H1 (cell line): ENCODE results near the gene DNAJB1. TPM values are rescaled to one million over a fixed set of nuclear protein-coding genes. Genes with fewer than 3 reads are reported as not detected.

ENCODE experiments used
- CTCF ChIA-PET: fragments of 300-600 bp; sonication (Branson Sonifier 250); formaldehyde crosslinking; loops from one replicate; lab custom pipeline; 2021; ENCODE audit not compliant: partially characterized antibody; lab: Charles Lee
- POLR2A ChIA-PET: fragments of 300-600 bp; sonication (Branson Sonifier 250); formaldehyde crosslinking; loops from one replicate; lab custom pipeline; 2021; ENCODE audit warnings: inconsistent platforms; ENCODE audit not compliant: partially characterized antibody; lab: Charles Lee
- DNase-seq, 2 experiments: peaks; one replicate each; pipeline versions ENCODE4 v3.0.0 to v3.0.0-alpha.2; 2010 to 2022; ENCODE audit warnings: low spot score in 2 of 2, low read depth in 1 of 2, mixed read lengths in 1 of 2
- FAIRE-seq: peaks from 2 replicates; lab custom pipeline; 2011; peaks lifted over from hg19 to GRCh38; lab: Jason Lieb, UNC
- H2AFZ ChIP-seq: 2 replicates; pipeline ENCODE4 v1.8.1; 2012; ENCODE audit warnings: low read length, inconsistent platforms
- H2AK5ac ChIP-seq: 2 replicates; pipeline ENCODE4 v1.6.1; 2013; ENCODE audit warnings: low read depth, low read length
- H2BK120ac ChIP-seq: replicated peaks from 2 replicates; pipeline ENCODE3; 2013; ENCODE audit warnings: low read depth, low read length, inconsistent platforms
- H2BK12ac ChIP-seq: 2 replicates; pipeline ENCODE4 v1.6.1; 2013; ENCODE audit warnings: low read depth, low read length
- H2BK15ac ChIP-seq: 2 replicates; pipeline ENCODE4 v1.6.1; 2013; ENCODE audit warnings: low read length
- H2BK20ac ChIP-seq: 2 replicates; pipeline ENCODE4 v1.6.1; 2013; ENCODE audit warnings: low read length
- H2BK5ac ChIP-seq: 2 replicates; pipeline ENCODE4 v1.6.1; 2013; ENCODE audit warnings: low read depth, low read length
- H3K14ac ChIP-seq: 2 replicates; pipeline ENCODE4 v1.6.1; 2013; ENCODE audit warnings: inconsistent platforms; ENCODE audit not compliant: insufficient read length
- H3K18ac ChIP-seq: 2 replicates; pipeline ENCODE4 v1.6.1; 2013; ENCODE audit warnings: low read length; ENCODE audit errors: extremely low read depth
- H3K23ac ChIP-seq: 2 replicates; pipeline ENCODE4 v1.6.1; 2013; ENCODE audit warnings: inconsistent platforms; ENCODE audit not compliant: insufficient read length
- H3K23me2 ChIP-seq: 2 replicates; pipeline ENCODE4 v1.6.1; 2013; ENCODE audit warnings: low read depth, low read length
- H3K27ac ChIP-seq: 2 replicates; pipeline ENCODE4 v1.6.1; 2011; ENCODE audit warnings: low read depth, low read length, inconsistent platforms
- H3K27me3 ChIP-seq, 4 experiments: replicated peaks in 1 of 4; 1 replicate in 1 of 4; 2 replicates in 3 of 4; pipeline versions ENCODE4 v1.6.1 to v1.8.1; 2011 to 2013; ENCODE audit warnings: low read length in 3 of 4, mild to moderate bottlenecking in 3 of 4, inconsistent platforms in 2 of 4, mixed read lengths in 2 of 4, moderate library complexity in 1 of 4; ENCODE audit not compliant: control insufficient read depth in 3 of 4, insufficient read depth in 3 of 4; ENCODE audit errors: extremely low read depth in 1 of 4
- H3K36me3 ChIP-seq, 4 experiments: 2 replicates each; pipeline versions ENCODE4 v1.6.1 to v1.8.1; 2011 to 2013; ENCODE audit warnings: mild to moderate bottlenecking in 4 of 4, low read length in 3 of 4, moderate library complexity in 2 of 4, control low read depth in 1 of 4, inconsistent platforms in 1 of 4; ENCODE audit not compliant: insufficient read depth in 4 of 4, control insufficient read depth in 2 of 4
- H3K4ac ChIP-seq: replicated peaks from 2 replicates; pipeline ENCODE3; 2013; ENCODE audit warnings: low read length, low read depth, mixed read lengths, inconsistent platforms; ENCODE audit not compliant: insufficient read length
- H3K4me1 ChIP-seq, 4 experiments: replicated peaks in 1 of 4; 1 replicate in 1 of 4; 2 replicates in 3 of 4; pipeline versions ENCODE4 v1.6.1 to v1.8.1; 2011 to 2013; ENCODE audit warnings: low read length in 3 of 4, inconsistent platforms in 2 of 4, mixed read lengths in 1 of 4; ENCODE audit not compliant: insufficient read depth in 4 of 4, control insufficient read depth in 3 of 4
- H3K4me2 ChIP-seq, 2 experiments: 2 replicates each; pipeline versions ENCODE4 v1.6.1 to v1.8.1; 2011 to 2013; ENCODE audit warnings: low read depth in 2 of 2, low read length in 2 of 2, control low read depth in 1 of 2, inconsistent platforms in 1 of 2, mild to moderate bottlenecking in 1 of 2; ENCODE audit not compliant: insufficient read depth in 1 of 2
- H3K4me3 ChIP-seq, 4 experiments: fragments of 200-600, 300-600 bp in 1 of 4; sonication (generic), shearing (Covaris generic), sonication (Bioruptor Twin) in 1 of 4; 2 replicates each; pipeline versions ENCODE4 v1.5.1 to v1.8.1; 2011 to 2016; ENCODE audit warnings: low read length in 4 of 4, low read depth in 3 of 4, control low read depth in 2 of 4, inconsistent platforms in 2 of 4, mild to moderate bottlenecking in 2 of 4, mixed read lengths in 1 of 4, moderate library complexity in 1 of 4; ENCODE audit not compliant: insufficient read depth in 2 of 4; ENCODE audit errors: extremely low read depth in 1 of 4
- H3K56ac ChIP-seq: replicated peaks from 2 replicates; pipeline ENCODE3; 2013; ENCODE audit warnings: low read depth, mild to moderate bottlenecking, mixed read lengths, low read length, inconsistent platforms; ENCODE audit not compliant: insufficient read length
- H3K79me1 ChIP-seq: 2 replicates; pipeline ENCODE4 v1.6.1; 2013; ENCODE audit warnings: low read depth, low read length, control low read depth
- H3K79me2 ChIP-seq, 2 experiments: 2 replicates each; pipeline versions ENCODE4 v1.6.1 to v1.8.1; 2012 to 2013; ENCODE audit warnings: low read length in 2 of 2, mild to moderate bottlenecking in 2 of 2, inconsistent platforms in 1 of 2; ENCODE audit not compliant: insufficient read depth in 2 of 2, control insufficient read depth in 1 of 2
- H3K9ac ChIP-seq, 4 experiments: replicated peaks in 1 of 4; 1 replicate in 1 of 4; 2 replicates in 3 of 4; pipeline versions ENCODE4 v1.6.1 to v1.8.1; 2011 to 2013; ENCODE audit warnings: low read depth in 3 of 4, low read length in 3 of 4, control low read depth in 2 of 4, mild to moderate bottlenecking in 2 of 4, moderate library complexity in 2 of 4, inconsistent platforms in 1 of 4; ENCODE audit errors: extremely low read depth in 1 of 4
- H3K9me3 ChIP-seq, 2 experiments: 2 replicates each; pipeline versions ENCODE4 v1.6.1 to v1.8.1; 2012 to 2013; ENCODE audit warnings: mild to moderate bottlenecking in 2 of 2, moderate library complexity in 2 of 2, control low read depth in 1 of 2, inconsistent platforms in 1 of 2, low read depth in 1 of 2, low read length in 1 of 2, mixed read lengths in 1 of 2; ENCODE audit not compliant: insufficient read depth in 2 of 2
- H4K20me1 ChIP-seq, 2 experiments: replicated peaks in 1 of 2; 2 replicates each; pipeline versions ENCODE3 to v1.8.1; 2011 to 2013; ENCODE audit warnings: inconsistent platforms in 2 of 2, low read length in 2 of 2, mild to moderate bottlenecking in 1 of 2; ENCODE audit not compliant: insufficient read depth in 2 of 2, control insufficient read depth in 1 of 2
- H4K5ac ChIP-seq: 2 replicates; pipeline ENCODE4 v1.6.1; 2013; ENCODE audit warnings: low read length, low read depth, mixed read lengths, inconsistent platforms; ENCODE audit not compliant: insufficient read length
- H4K8ac ChIP-seq: 2 replicates; pipeline ENCODE4 v1.8.0; 2013; ENCODE audit warnings: mild to moderate bottlenecking, moderate library complexity, low read length, inconsistent platforms; ENCODE audit not compliant: insufficient read depth; ENCODE audit errors: extremely low read depth
- H4K91ac ChIP-seq: replicated peaks from 2 replicates; pipeline ENCODE3; 2013; ENCODE audit warnings: low read length, mixed read lengths, inconsistent platforms; ENCODE audit not compliant: insufficient read length
- CBX8 ChIP-seq: fragments of 300-800, 300-1000 bp; sonication (generic); IDR thresholded peaks from 2 replicates; pipeline ENCODE4 v1.7.1; 2016; ENCODE audit warnings: low read depth, low read length, borderline replicate concordance
- GTF2F1 ChIP-seq: IDR thresholded peaks from 2 replicates; pipeline ENCODE4 v1.6.1; 2012; ENCODE audit warnings: low read depth, low read length, improper control_type of control experiment, borderline replicate concordance
- KDM1A ChIP-seq: fragments of 200-600, 300-600 bp; sonication (generic); IDR thresholded peaks from 2 replicates; pipeline ENCODE4 v1.7.1; 2016; ENCODE audit warnings: mild to moderate bottlenecking, low read length, borderline replicate concordance
- KDM4A ChIP-seq: IDR thresholded peaks from one replicate; pipeline ENCODE4 v1.7.1; 2012; ENCODE audit warnings: low read depth, mild to moderate bottlenecking, moderate library complexity, low read length, inconsistent platforms; ENCODE audit not compliant: severe bottlenecking
- POLR2AphosphoS5 ChIP-seq: IDR thresholded peaks from 2 replicates; pipeline ENCODE4 v1.6.1; 2011; ENCODE audit warnings: low read depth, low read length
- TAF1 ChIP-seq: IDR thresholded peaks from 2 replicates; pipeline ENCODE4 v1.6.1; 2011; ENCODE audit warnings: mild to moderate bottlenecking, low read depth, low read length
- TAF7 ChIP-seq: optimal IDR thresholded peaks from 2 replicates; pipeline ENCODE3; 2011; ENCODE audit warnings: low read depth, mild to moderate bottlenecking, inconsistent platforms, low read length, moderate library complexity, borderline replicate concordance
- ZNF274 ChIP-seq: IDR thresholded peaks from 2 replicates; pipeline ENCODE4 v1.7.0; 2012; ENCODE audit warnings: low read length, borderline replicate concordance; ENCODE audit errors: extremely low read depth
- WGBS, 2 experiments: shearing (Covaris generic) in 1 of 2; methylation state at CpG; one replicate each; pipeline versions ENCODE4 v1.1.6 to v1.1.7; 2013 to 2015; ENCODE audit warnings: low lambda C conversion rate in 2 of 2, mixed read lengths in 2 of 2, inconsistent platforms in 1 of 2, low coverage in 1 of 2, missing lambda C conversion rate in 1 of 2; ENCODE audit not compliant: insufficient replicate concordance in 2 of 2, insufficient coverage in 1 of 2, insufficient read length in 1 of 2; ENCODE audit errors: extremely low coverage in 1 of 2, missing lambda C conversion rate in 1 of 2; 5-methylcytosine and 5-hydroxymethylcytosine counted together
- polyA plus RNA-seq, 7 experiments: library from polyadenylated mRNA; depleted of rRNA in 3 of 7; stranded (reverse) in 5 of 7; unstranded in 2 of 7; fragments of >200 nt in 5 of 7; fragments of 200-250 nt in 2 of 7; gene quantifications; 1 replicate in 5 of 7; 2 replicates in 1 of 7; 4 replicates in 1 of 7; pipeline versions ENCODE4 v1.2.1 to v1.2.3, GENCODE V29; 2011 to 2013; ENCODE audit warnings: missing spikeins in 2 of 7, mixed read lengths in 2 of 7
- total RNA-seq: library from RNA; stranded (reverse); fragmentation: NEBNext Ultra II Directional; extraction: Animal tissue kit (Norgen Biotek cat#: 25700); gene quantifications from 2 replicates; pipeline ENCODE4 v1.2.1, GENCODE V29; 2021
- TF ChIP-seq, protein P1 (sequence below), 3 experiments: IDR thresholded peaks; 1 replicate in 2 of 3; 2 replicates in 1 of 3; pipeline versions ENCODE4 v1.5.1 to v1.6.1; 2011; ENCODE audit warnings: low read length in 3 of 3, mild to moderate bottlenecking in 3 of 3, inconsistent platforms in 2 of 3, low read depth in 1 of 3, moderate library complexity in 1 of 3; ENCODE audit not compliant: insufficient read depth in 1 of 3; ENCODE audit errors: control extremely low read depth in 1 of 3

DNAJB1 gene
- total and polyA plus RNA-seq, 2 of the 8 experiments (the other 6 are each of a cell fraction or from before 2014, with no cell fraction given), result 62.9 to 64.3 TPM

DNA sequence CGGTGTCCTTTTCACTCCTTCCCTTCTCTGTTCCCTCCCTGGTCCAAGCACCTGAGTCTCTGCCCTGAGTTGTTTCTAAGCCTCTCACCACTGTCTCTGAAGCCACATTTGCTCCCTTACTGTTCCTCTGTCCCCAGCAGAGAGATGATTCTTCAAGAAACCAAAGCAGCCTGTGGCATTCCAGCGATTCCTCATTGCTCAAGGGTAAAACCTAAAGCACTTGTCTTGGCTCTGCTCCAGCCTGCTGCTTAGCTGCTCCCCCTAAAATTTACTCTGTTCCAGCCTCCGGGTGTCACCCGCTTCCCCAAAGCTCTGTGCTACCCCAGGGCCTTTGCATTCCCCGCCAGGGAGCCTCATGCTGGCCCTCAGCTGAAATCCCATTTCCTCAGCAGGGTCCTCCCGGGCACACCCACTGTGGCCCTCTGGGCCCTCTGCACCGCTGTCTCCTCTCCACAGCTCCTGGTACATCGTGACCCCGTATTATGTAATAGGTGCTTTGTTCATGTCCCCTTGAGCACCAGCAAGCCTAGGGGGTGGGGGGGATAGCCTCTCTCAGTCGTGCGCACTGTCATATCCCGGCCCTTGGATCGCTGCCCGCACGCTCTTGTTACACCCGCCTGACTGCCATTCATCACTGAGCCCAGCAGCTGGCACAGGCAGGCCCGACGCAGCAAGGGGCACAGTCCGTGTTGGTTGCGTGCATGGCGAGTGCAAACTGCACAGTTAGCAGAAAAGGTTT lies 26.9 kb upstream of the DNAJB1 start:
- H2AK5ac ChIP-seq, result peak overlapping the region; percentile 75; the same call in 1 of the 2 replicates
- H3K4me1 ChIP-seq, result peaks cover 0 to 3% (median 1%) of the 10 kb centered on the region in 4 experiments; a peak in 3 of 7 replicates
- no peak for TF ChIP-seq TAF1
- no peak for TF ChIP-seq CBX8
- TF ChIP-seq, protein P1, sequence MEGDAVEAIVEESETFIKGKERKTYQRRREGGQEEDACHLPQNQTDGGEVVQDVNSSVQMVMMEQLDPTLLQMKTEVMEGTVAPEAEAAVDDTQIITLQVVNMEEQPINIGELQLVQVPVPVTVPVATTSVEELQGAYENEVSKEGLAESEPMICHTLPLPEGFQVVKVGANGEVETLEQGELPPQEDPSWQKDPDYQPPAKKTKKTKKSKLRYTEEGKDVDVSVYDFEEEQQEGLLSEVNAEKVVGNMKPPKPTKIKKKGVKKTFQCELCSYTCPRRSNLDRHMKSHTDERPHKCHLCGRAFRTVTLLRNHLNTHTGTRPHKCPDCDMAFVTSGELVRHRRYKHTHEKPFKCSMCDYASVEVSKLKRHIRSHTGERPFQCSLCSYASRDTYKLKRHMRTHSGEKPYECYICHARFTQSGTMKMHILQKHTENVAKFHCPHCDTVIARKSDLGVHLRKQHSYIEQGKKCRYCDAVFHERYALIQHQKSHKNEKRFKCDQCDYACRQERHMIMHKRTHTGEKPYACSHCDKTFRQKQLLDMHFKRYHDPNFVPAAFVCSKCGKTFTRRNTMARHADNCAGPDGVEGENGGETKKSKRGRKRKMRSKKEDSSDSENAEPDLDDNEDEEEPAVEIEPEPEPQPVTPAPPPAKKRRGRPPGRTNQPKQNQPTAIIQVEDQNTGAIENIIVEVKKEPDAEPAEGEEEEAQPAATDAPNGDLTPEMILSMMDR (IDR thresholded peaks at IDR 0.05; ENCODE audit: control extremely low read depth in 1 of 3, insufficient read depth in 1 of 3, low read depth in 1 of 3, low read length in 3 of 3), result no peak
- no peak for TF ChIP-seq KDM4A
- no peak for TF ChIP-seq TAF7
- TF ChIP-seq GTF2F1, result no peak
- TF ChIP-seq POLR2AphosphoS5, result no peak
- no peak for TF ChIP-seq ZNF274
- peak; percentile 26; the same call in 1 of the 2 replicates for TF ChIP-seq KDM1A
- TF ChIP-seq, all 59 proteins: peak for 1
- H4K20me1 ChIP-seq, result peaks cover 5 to 14% of the 10 kb centered on the region in 2 experiments
- no peak overlapping the region for H4K91ac ChIP-seq
- peaks cover 0 to 26% of the 10 kb centered on the region in 2 experiments; a peak in 1 of 4 replicates for H3K79me2 ChIP-seq
- ChIA-PET POLR2A (interaction anchor here (1.5 to 1.6 kb wide), 2 partner anchors 10 to 28 kb away, joined by 3 to 5 read pairs; no protein-coding TSS in a partner anchor), CTCF (interaction anchor here (0.6 to 1.7 kb wide), 5 partner anchors 9 to 96 kb away, joined by 3 to 6 read pairs (median 3); no protein-coding TSS in a partner anchor)
- no peak overlapping the region for H3K9ac ChIP-seq
- H4K8ac ChIP-seq, result no peak overlapping the region
- H3K27ac ChIP-seq, result no peak overlapping the region
- no peak overlapping the region for H3K4me2 ChIP-seq
- H3K4me3 ChIP-seq, result no peak overlapping the region
- no peaks in the 10 kb centered on the region; a peak in 1 of 7 replicates for H3K27me3 ChIP-seq
- no peak overlapping the region for H3K4ac ChIP-seq
- H2BK5ac ChIP-seq, result no peak overlapping the region
- H2BK20ac ChIP-seq, result no peak overlapping the region
- no peak overlapping the region for H2BK15ac ChIP-seq
- no peaks in the 10 kb centered on the region for H3K23me2 ChIP-seq
- FAIRE-seq (no peak), DNase-seq (no peak)
- no peaks in the 10 kb centered on the region for H3K9me3 ChIP-seq
- no peak overlapping the region for H2BK12ac ChIP-seq
- H2BK120ac ChIP-seq, result no peak overlapping the region
- no peak overlapping the region for H3K14ac ChIP-seq
- H2AFZ ChIP-seq, result no peak overlapping the region
- no peak overlapping the region for H4K5ac ChIP-seq
- H3K36me3 ChIP-seq, result no peaks in the 10 kb centered on the region
- peaks cover 17% of the 10 kb centered on the region for H3K79me1 ChIP-seq
- WGBS, 2 experiments, result 93% methylated on average over 21 of the region's 21 CpGs; no CpG with 5 or more reads in 1 of the 2 experiments
- H3K18ac ChIP-seq, result no peak overlapping the region
- no peak overlapping the region for H3K56ac ChIP-seq
- H3K23ac ChIP-seq, result no peak overlapping the region
